Gastrocnemius medialis (tissue), 4 donors: ENCODE measurements around the gene TMUB1. TPM values are rescaled to one million over a fixed set of nuclear protein-coding genes. Genes with fewer than 3 reads are reported as not detected.

ENCODE experiments used
- total RNA-seq, 4 donors: library from RNA; depleted of rRNA; stranded (reverse); fragments of >200 nt; gene quantifications; one replicate each; pipeline versions ENCODE4 v1.1.0 to v1.2.3, GENCODE V29; 2016

Gene TMUB1
- total RNA-seq, 4 donors from 2014 or later = 55.5 to 137 (median 97.4) TPM

Other genes starting within 250 kb of the TMUB1 start
- 1 to 10 TPM in 1 of 4 donors, not detected in 3; 1.6 TPM for gene AOC1, start 231.0 kb downstream of the TMUB1 start, total RNA-seq
- under 1 TPM in 3 of 4 donors, not detected in 1; 0.19 to 1.00 (median 0.46) TPM for gene KCNH2, start 105.2 kb downstream of the TMUB1 start, total RNA-seq
- gene NOS3, start 92.5 kb downstream of the TMUB1 start, total RNA-seq = 10 to 100 TPM in 1 of 4 donors, 1 to 10 TPM in 3; 1.4 to 10.8 (median 4.2) TPM
- under 1 TPM in 1 of 4 donors, not detected in 3; 0.31 TPM for gene ATG9B, start 59.0 kb downstream of the TMUB1 start, total RNA-seq
- 10 to 100 TPM; 10.4 to 25.7 (median 16.2) TPM for gene ABCB8, start 55.0 kb downstream of the TMUB1 start, total RNA-seq
- gene ASIC3, start 35.0 kb downstream of the TMUB1 start, total RNA-seq = 10 to 100 TPM in 1 of 4 donors, 1 to 10 TPM in 2, under 1 TPM in 1; 0.72 to 11.0 (median 2.5) TPM
- 10 to 100 TPM in 1 of 4 donors, 1 to 10 TPM in 3; 3.7 to 10.7 (median 5.9) TPM for gene CDK5, start 25.6 kb downstream of the TMUB1 start, total RNA-seq
- gene SLC4A2, start 23.9 kb downstream of the TMUB1 start, total RNA-seq = 10 to 100 TPM; 27.5 to 39.6 (median 33.0) TPM
- 100 to 1,000 TPM; 108 to 181 (median 141) TPM for gene FASTK, start 2.7 kb downstream of the TMUB1 start, total RNA-seq
- 10 to 100 TPM; 31.1 to 65.3 (median 36.3) TPM for gene AGAP3, start 3.0 kb upstream of the TMUB1 start, total RNA-seq
- gene GBX1, start 84.2 kb upstream of the TMUB1 start, total RNA-seq = under 1 TPM in 1 of 4 donors, not detected in 3; 0.58 TPM
- gene ASB10, start 103.8 kb upstream of the TMUB1 start, total RNA-seq = 10 to 100 TPM; 17.1 to 24.8 (median 21.6) TPM
- not detected for gene H2BK1, start 127.0 kb upstream of the TMUB1 start, total RNA-seq
- gene ABCF2, start 143.7 kb upstream of the TMUB1 start, total RNA-seq = 100 to 1,000 TPM in 1 of 4 donors, 10 to 100 TPM in 3; 73.3 to 119 (median 96.3) TPM
- 10 to 100 TPM; 11.1 to 16.1 (median 14.1) TPM for gene CHPF2, start 149.0 kb upstream of the TMUB1 start, total RNA-seq
- 100 to 1,000 TPM in 1 of 4 donors, 10 to 100 TPM in 3; 41.8 to 103 (median 75.4) TPM for gene SMARCD3, start 165.2 kb upstream of the TMUB1 start, total RNA-seq